A673 (cell line): ENCODE data around the gene ABT1. TPM values are rescaled to one million over a fixed set of nuclear protein-coding genes. Genes with fewer than 3 reads are reported as not detected.
A peak's percentile ranks its signal among the peaks of the same experiment; 100 is the strongest.

Source experiments
- BruUV-seq: library from RNA; stranded (reverse); fragments of 400-500 nt; replicated peaks from 2 replicates; lab custom pipeline; 2021; lab: Mats Ljungman, UMichigan
- CTCF ChIA-PET: fragments of 300-600 bp; sonication (Branson Sonifier 250); formaldehyde crosslinking; loops from one replicate; lab custom pipeline; 2022; ENCODE audit warnings: antibody characterized with exemption; lab: Charles Lee
- POLR2A ChIA-PET: fragments of 300-600 bp; sonication (Branson Sonifier 250); formaldehyde crosslinking; loops from one replicate; lab custom pipeline; 2022; ENCODE audit warnings: antibody characterized with exemption; ENCODE audit not compliant: low non-redundant PET; lab: Charles Lee
- DNase-seq: peaks from one replicate; pipeline ENCODE4 v3.0.0-alpha.2; 2015; ENCODE audit warnings: low spot score
- H3K27ac ChIP-seq: fragments of 200-600 bp; sonication (generic); 2 replicates; pipeline ENCODE4 v1.5.1; 2016; ENCODE audit warnings: mixed run types, low read depth, mild to moderate bottlenecking, mixed read lengths, antibody characterized with exemption, low read length; ENCODE audit not compliant: poor library complexity, severe bottlenecking
- H3K27me3 ChIP-seq: fragments of 200-600 bp; sonication (generic); replicated peaks from 2 replicates; pipeline ENCODE4 v1.6.1; 2017; ENCODE audit warnings: mixed run types, low read depth, mild to moderate bottlenecking, mixed read lengths, antibody characterized with exemption, low read length; ENCODE audit not compliant: insufficient read depth, poor library complexity
- H3K36me3 ChIP-seq: fragments of 200-600 bp; sonication (generic); 2 replicates; pipeline ENCODE4 v1.6.1; 2016; ENCODE audit warnings: mixed run types, mild to moderate bottlenecking, mixed read lengths, antibody characterized with exemption, low read length; ENCODE audit not compliant: insufficient read depth, poor library complexity, severe bottlenecking
- H3K4me1 ChIP-seq: fragments of 200-600 bp; sonication (generic); 2 replicates; pipeline ENCODE4 v1.6.1; 2017; ENCODE audit warnings: mixed run types, mild to moderate bottlenecking, mixed read lengths, antibody characterized with exemption, low read length; ENCODE audit not compliant: insufficient read depth, poor library complexity, severe bottlenecking
- H3K4me3 ChIP-seq: fragments of 200-600 bp; sonication (generic); 2 replicates; pipeline ENCODE4 v1.5.1; 2016; ENCODE audit warnings: low read depth, mixed run types, mild to moderate bottlenecking, mixed read lengths, low read length; ENCODE audit not compliant: poor library complexity, severe bottlenecking
- H3K9me3 ChIP-seq: fragments of 200-600 bp; sonication (generic); 2 replicates; pipeline ENCODE4 v1.6.1; 2016; ENCODE audit warnings: mixed run types, low read depth, mild to moderate bottlenecking, mixed read lengths, antibody characterized with exemption, low read length; ENCODE audit not compliant: poor library complexity, severe bottlenecking
- EZH2 ChIP-seq: fragments of 200-600 bp; sonication (generic); IDR thresholded peaks from 2 replicates; pipeline ENCODE4 v1.6.1; 2017; ENCODE audit warnings: borderline replicate concordance, low read depth, mild to moderate bottlenecking, mixed read lengths, antibody characterized with exemption, low read length; ENCODE audit not compliant: poor library complexity, severe bottlenecking
- intact Hi-C: fragments of 100-400 bp; cut with micrococcal nuclease; formaldehyde crosslinking; loops from one replicate; pipeline ENCODE4 v1.10.0; 2022; ENCODE audit not compliant: unreplicated experiment
- total RNA-seq: library from RNA; stranded (reverse); gene quantifications from 2 replicates; pipeline ENCODE4 v1.2.3, GENCODE V29; 2021
- TF ChIP-seq, protein P1 (sequence below): fragments of 300-800, 200-600 bp; sonication (generic); conservative IDR thresholded peaks from 2 replicates; pipeline ENCODE4 v1.5.1; 2017; ENCODE audit warnings: low read depth, mild to moderate bottlenecking, antibody characterized with exemption, low read length, moderate library complexity, mixed read lengths

Gene ABT1
- total RNA-seq, 1 experiment from 2014 or later: 18.1 TPM

DNA sequence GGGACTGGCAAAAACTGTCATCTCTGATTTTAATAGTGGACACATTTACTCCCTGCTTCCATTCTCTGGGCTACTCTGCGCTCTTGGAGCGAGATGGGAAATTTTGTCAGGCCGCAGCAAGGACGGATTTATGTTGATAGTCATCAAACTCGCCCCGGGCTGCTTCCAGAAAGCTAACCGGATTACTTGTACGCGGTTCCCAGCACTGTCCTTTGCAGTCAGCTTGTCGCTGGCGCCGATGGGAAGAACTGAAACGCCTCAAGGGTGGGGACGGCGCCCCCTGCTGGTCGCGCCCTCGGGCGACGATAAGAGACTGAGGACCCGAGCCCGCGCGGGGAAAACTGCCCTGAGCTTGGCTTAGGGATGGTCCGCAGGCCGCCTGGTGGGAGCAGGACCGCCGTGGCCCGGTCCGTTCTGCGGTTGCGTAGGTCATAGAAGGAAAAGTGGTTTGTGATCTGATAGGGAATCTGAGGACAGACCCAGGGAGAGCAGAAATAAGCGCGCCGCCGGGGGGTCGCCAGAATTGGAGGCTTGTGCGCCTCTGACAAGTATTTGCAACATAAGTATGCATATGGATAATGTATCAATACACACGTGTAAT lies 984 bp upstream of the ABT1 start:
- no peaks in the 10 kb centered on the region for H3K27me3 ChIP-seq
- H3K27ac ChIP-seq: peak overlapping the region; percentile 82
- TF ChIP-seq, protein P1, sequence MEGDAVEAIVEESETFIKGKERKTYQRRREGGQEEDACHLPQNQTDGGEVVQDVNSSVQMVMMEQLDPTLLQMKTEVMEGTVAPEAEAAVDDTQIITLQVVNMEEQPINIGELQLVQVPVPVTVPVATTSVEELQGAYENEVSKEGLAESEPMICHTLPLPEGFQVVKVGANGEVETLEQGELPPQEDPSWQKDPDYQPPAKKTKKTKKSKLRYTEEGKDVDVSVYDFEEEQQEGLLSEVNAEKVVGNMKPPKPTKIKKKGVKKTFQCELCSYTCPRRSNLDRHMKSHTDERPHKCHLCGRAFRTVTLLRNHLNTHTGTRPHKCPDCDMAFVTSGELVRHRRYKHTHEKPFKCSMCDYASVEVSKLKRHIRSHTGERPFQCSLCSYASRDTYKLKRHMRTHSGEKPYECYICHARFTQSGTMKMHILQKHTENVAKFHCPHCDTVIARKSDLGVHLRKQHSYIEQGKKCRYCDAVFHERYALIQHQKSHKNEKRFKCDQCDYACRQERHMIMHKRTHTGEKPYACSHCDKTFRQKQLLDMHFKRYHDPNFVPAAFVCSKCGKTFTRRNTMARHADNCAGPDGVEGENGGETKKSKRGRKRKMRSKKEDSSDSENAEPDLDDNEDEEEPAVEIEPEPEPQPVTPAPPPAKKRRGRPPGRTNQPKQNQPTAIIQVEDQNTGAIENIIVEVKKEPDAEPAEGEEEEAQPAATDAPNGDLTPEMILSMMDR: peak; percentile 98
- no peak for TF ChIP-seq EZH2
- ChIA-PET CTCF (interaction anchor here (0.5 to 2.0 kb wide), 15 partner anchors 11 to 570 kb away, joined by 3 to 33 read pairs (median 5); no protein-coding TSS in a partner anchor), POLR2A (no interaction called here)
- DNase-seq: peak; percentile 96
- H3K36me3 ChIP-seq: peaks cover 13% of the 10 kb centered on the region
- H3K4me1 ChIP-seq: peaks cover 7% of the 10 kb centered on the region
- BruUV-seq: no TSS peak
- H3K9me3 ChIP-seq: no peaks in the 10 kb centered on the region
- peak overlapping the region; percentile 90 for H3K4me3 ChIP-seq
- intact Hi-C loops: loop anchor here (1.0 to 2.0 kb wide), 4 partner anchors 19 to 421 kb away; no protein-coding TSS in a partner anchor

DNA sequence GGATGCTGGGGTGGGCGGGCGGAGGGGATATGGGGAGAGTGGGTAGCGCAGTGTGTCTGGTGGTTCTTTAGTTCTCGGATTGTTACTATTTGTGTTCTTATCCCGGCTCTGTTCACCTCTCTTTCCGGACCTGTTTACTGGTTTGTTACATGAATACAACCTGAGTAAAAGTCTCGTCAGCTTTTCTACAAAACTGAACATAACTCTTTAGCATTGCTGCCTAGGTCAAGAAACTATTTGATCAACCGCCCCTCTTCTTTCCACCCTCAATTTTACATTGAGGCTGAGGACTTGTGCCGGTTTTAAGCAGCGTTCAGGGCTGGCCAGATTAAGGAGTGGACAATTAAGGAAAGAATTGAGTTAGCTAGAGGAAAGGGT lies 625 bp downstream of the ABT1 start:
- Histone ChIP-seq H3K27me3 (no peaks in the 10 kb centered on the region), H3K4me3 (peak overlapping the region; percentile 90), H3K9me3 (no peaks in the 10 kb centered on the region), H3K27ac (peak overlapping the region; percentile 82), H3K4me1 (peaks cover 7% of the 10 kb centered on the region), H3K36me3 (peaks cover 13% of the 10 kb centered on the region)
- no TSS peak for BruUV-seq
- intact Hi-C loops: no loop called here
- TF ChIP-seq, protein P1: no peak
- no peak for TF ChIP-seq EZH2
- CTCF ChIA-PET: no interaction called here
- DNase-seq: no peak
- POLR2A ChIA-PET: no interaction called here

DNA sequence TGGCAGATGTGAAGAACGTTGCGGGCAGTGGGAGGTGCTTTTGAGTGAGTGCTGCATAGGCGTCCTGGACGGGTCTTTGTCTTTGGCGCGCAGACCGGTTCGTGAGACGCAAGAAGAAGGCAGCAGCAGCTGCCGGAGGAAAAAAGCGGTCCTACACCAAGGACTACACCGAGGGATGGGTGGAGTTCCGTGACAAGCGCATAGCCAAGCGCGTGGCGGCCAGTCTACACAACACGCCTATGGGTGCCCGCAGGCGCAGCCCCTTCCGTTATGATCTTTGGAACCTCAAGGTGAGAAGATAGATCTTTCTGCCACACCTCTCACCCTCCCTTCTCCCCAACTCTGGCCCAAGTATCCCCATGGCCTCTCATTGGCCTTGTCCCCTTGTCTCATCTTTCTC lies 1.1 kb downstream of the ABT1 start:
- Histone ChIP-seq H3K4me3 (peak overlapping the region; percentile 90), H3K27me3 (no peaks in the 10 kb centered on the region), H3K27ac (peak overlapping the region; percentile 82), H3K9me3 (no peaks in the 10 kb centered on the region), H3K4me1 (peaks cover 7% of the 10 kb centered on the region), H3K36me3 (peaks cover 13% of the 10 kb centered on the region)
- no TSS peak for BruUV-seq
- ChIA-PET CTCF (no interaction called here), POLR2A (no interaction called here)
- intact Hi-C loops: no loop called here
- TF ChIP-seq, protein P1: no peak
- no peak for TF ChIP-seq EZH2
- DNase-seq: no peak
